ENCODE measurements around the gene TMEM107.
A peak's percentile ranks its signal among the peaks of the same experiment; 100 is the strongest.

The TMEM107 gene

DNA sequence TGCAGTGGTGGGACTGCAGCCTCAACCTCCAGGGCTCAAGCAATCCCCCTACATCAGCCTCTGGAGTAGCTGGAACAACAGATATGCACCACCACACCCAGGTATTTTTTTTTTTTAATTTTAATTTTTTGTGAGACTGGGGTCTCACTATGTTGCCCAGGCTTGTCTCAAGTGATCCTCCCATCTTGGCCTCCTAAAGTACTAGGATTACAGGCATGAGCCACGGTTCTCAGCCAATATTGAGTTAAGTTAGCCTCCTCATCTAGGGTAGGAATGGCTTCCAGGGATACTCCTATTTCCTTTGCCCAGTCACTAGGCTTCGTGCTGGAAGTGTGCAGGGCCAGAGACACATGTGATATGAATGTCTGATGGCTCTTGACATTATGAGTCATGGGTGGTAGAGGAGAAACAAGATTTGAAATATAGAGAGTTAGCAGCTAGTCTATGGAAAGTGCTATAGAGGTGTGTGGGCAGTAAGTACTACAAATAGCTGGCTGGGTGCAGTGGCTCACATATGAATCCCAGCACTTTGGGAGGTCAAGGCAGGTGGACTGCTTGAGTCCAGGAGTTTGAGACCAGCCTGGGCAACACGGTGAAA, 44.2 kb downstream of the TMEM107 start:
- ChIA-PET POLR2A (no interaction called here), CTCF (interaction anchor here (0.6 to 2.0 kb wide), 7 partner anchors 9 to 695 kb away, joined by 3 to 11 read pairs (median 4); no protein-coding TSS in a partner anchor)
- Histone ChIP-seq H3K27ac (ENCODE audit: extremely low read depth, low read depth, low read length) (no peak overlapping the region), H3K4me1 (ENCODE audit: control insufficient read depth, insufficient read depth, low read length) (0 out of 2 replicates have a peak, but pooled peaks cover 3% of the 10 kb centered on the region), H3K9me3 (ENCODE audit: control insufficient read depth, insufficient read depth, low read depth, low read length) (no peaks in the 10 kb centered on the region), H3K4me3 (ENCODE audit: low read depth, low read length) (no peak overlapping the region), H3K36me3 (ENCODE audit: control insufficient read depth in 2 of 2, insufficient read depth in 1 of 2, low read length in 2 of 2) (no peaks in the 10 kb centered on the region)
- TF ChIP-seq ZEB2 (tag by site-specific recombination; IDR thresholded peaks at IDR 0.05) (no peak), PRDM1 (tag by site-specific recombination; IDR thresholded peaks at IDR 0.05) (peak; percentile 70; the same call in 1 of the 2 replicates), GLIS1 (tag by site-specific recombination; IDR thresholded peaks at IDR 0.05) (no peak), ZNF76 (tag by site-specific recombination; IDR thresholded peaks at IDR 0.05; ENCODE audit: borderline replicate concordance, low read depth) (no peak), MEIS1 (CRISPR knock-in tag; IDR thresholded peaks at IDR 0.05; ENCODE audit: borderline replicate concordance) (no peak), KLF16 (tag by site-specific recombination; IDR thresholded peaks at IDR 0.05) (no peak), ZNF394 (tag by site-specific recombination; IDR thresholded peaks at IDR 0.05; ENCODE audit: borderline replicate concordance) (peak; percentile 43; the same call in 1 of the 2 replicates), ZNF121 (tag by site-specific recombination; IDR thresholded peaks at IDR 0.05) (peak; percentile 90), ZFP37 (tag by site-specific recombination; IDR thresholded peaks at IDR 0.05) (no peak), ZNF24 (tag by site-specific recombination; IDR thresholded peaks at IDR 0.05) (no peak), ZNF660 (tag by site-specific recombination; IDR thresholded peaks at IDR 0.05) (no peak)

DNA sequence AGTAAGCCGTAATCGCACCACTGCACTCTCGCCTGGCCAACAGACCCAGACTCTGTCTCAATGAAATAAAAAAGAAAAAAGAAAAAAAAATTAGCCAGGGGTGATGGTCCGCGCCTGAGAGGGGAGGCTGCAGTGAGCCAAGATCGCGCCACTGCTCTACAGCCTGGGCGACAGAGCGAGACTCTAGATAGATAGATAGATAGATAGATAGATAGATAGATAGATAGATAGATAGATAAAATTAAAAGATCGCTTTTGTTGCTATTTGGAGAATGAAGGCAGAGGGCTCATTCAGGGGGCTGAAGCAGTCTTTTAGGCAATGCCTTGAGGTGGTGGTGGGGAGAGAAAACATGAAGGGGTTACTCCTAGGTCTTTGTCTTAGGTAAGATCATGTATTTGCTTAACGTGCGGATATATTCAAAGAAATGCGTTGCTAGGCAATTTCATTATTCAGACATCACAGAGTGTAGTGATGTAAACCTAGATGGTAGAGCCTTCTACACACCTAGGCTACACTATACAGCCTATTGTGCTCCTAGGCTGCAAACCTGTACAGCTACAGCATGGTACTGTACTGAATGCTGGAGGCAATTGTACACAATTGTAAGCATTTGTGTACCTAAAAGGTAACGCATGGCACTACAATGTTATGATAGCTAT, 47.9 kb downstream of the TMEM107 start:
- Histone ChIP-seq H3K36me3 (ENCODE audit: control insufficient read depth in 2 of 2, insufficient read depth in 1 of 2, low read length in 2 of 2) (no peaks in the 10 kb centered on the region), H3K9me3 (ENCODE audit: control insufficient read depth, insufficient read depth, low read depth, low read length) (no peaks in the 10 kb centered on the region), H3K4me1 (ENCODE audit: control insufficient read depth, insufficient read depth, low read length) (peaks cover 14% of the 10 kb centered on the region), H3K27ac (ENCODE audit: extremely low read depth, low read depth, low read length) (no peak overlapping the region), H3K4me3 (ENCODE audit: low read depth, low read length) (no peak overlapping the region)
- POLR2A ChIA-PET: interaction anchor here (0.6 kb wide), 1 partner anchor 44 kb away, joined by 4 read pairs; no protein-coding TSS in a partner anchor
- CTCF ChIA-PET: interaction anchor here (3.0 to 4.7 kb wide), 2 partner anchors 10 to 30 kb away, joined by 12 to 36 read pairs; no protein-coding TSS in a partner anchor
- no peak for TF ChIP-seq SCRT2 (tag by site-specific recombination; IDR thresholded peaks at IDR 0.05)
- no peak for TF ChIP-seq ZNF426 (tag by site-specific recombination; IDR thresholded peaks at IDR 0.05)
- TF ChIP-seq ZNF366 (tag by site-specific recombination; conservative IDR thresholded peaks at IDR 0.05): peak; percentile 70
- TF ChIP-seq, protein P1, sequence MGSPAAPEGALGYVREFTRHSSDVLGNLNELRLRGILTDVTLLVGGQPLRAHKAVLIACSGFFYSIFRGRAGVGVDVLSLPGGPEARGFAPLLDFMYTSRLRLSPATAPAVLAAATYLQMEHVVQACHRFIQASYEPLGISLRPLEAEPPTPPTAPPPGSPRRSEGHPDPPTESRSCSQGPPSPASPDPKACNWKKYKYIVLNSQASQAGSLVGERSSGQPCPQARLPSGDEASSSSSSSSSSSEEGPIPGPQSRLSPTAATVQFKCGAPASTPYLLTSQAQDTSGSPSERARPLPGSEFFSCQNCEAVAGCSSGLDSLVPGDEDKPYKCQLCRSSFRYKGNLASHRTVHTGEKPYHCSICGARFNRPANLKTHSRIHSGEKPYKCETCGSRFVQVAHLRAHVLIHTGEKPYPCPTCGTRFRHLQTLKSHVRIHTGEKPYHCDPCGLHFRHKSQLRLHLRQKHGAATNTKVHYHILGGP (tag by site-specific recombination; IDR thresholded peaks at IDR 0.05): no peak

DNA sequence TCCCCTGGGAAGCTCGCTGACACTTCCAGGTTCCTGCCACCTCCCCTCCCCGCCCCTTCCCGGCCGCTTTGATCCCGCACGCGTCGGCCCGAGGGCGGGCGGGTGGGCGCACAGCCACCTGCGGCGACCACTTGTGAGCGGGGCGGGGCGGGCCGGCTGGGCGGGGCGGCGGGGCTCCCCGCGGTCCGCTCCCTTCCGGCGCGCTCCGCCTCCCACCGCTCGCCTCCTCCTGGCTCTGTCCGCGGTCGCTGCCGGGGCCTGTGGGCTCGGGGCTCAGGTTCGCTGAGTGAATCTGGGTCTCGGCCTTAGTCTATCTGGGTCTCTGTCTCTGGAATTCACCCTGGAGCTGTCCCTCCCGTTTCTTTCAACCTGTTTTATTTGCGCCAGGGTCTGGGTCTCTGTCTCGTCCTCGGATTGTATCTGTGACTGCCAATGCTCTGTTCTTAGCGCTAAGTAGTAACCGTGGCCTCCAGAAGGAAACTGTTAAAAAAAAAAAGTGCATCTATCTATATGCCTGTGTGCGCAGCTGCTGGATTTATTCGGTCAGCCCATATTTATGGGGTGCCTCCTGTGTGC, 49.6 kb downstream of the TMEM107 start:
- H3K27ac ChIP-seq (ENCODE audit: extremely low read depth, low read depth, low read length): peak overlapping the region; percentile 78
- H3K4me3 ChIP-seq (ENCODE audit: low read depth, low read length): peak overlapping the region; percentile 55
- no peaks in the 10 kb centered on the region for H3K9me3 ChIP-seq (ENCODE audit: control insufficient read depth, insufficient read depth, low read depth, low read length)
- ChIA-PET CTCF (interaction anchor here (0.5 to 4.7 kb wide), 11 partner anchors 10 to 257 kb away, joined by 3 to 36 read pairs (median 4); no protein-coding TSS in a partner anchor), POLR2A (interaction anchor here (0.6 to 1.6 kb wide), 5 partner anchors 27 to 97 kb away, joined by 3 to 6 read pairs (median 4); no protein-coding TSS in a partner anchor)
- H3K36me3 ChIP-seq (ENCODE audit: control insufficient read depth in 2 of 2, insufficient read depth in 1 of 2, low read length in 2 of 2): no peaks in the 10 kb centered on the region
- H3K4me1 ChIP-seq (ENCODE audit: control insufficient read depth, insufficient read depth, low read length): peaks cover 14% of the 10 kb centered on the region
- TF ChIP-seq, protein P2, sequence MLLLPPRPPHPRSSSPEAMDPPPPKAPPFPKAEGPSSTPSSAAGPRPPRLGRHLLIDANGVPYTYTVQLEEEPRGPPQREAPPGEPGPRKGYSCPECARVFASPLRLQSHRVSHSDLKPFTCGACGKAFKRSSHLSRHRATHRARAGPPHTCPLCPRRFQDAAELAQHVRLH (tag by site-specific recombination; IDR thresholded peaks at IDR 0.05): no peak
- TF ChIP-seq ZBTB17 (tag by site-specific recombination; IDR thresholded peaks at IDR 0.05): peak; percentile 47; the same call in 1 of the 2 replicates
- TF ChIP-seq ZNF664 (tag by site-specific recombination; IDR thresholded peaks at IDR 0.05): no peak
- TF ChIP-seq KLF10 (tag by site-specific recombination; IDR thresholded peaks at IDR 0.05): peak; percentile 19; the same call in 1 of the 2 replicates
- TF ChIP-seq, protein P3, sequence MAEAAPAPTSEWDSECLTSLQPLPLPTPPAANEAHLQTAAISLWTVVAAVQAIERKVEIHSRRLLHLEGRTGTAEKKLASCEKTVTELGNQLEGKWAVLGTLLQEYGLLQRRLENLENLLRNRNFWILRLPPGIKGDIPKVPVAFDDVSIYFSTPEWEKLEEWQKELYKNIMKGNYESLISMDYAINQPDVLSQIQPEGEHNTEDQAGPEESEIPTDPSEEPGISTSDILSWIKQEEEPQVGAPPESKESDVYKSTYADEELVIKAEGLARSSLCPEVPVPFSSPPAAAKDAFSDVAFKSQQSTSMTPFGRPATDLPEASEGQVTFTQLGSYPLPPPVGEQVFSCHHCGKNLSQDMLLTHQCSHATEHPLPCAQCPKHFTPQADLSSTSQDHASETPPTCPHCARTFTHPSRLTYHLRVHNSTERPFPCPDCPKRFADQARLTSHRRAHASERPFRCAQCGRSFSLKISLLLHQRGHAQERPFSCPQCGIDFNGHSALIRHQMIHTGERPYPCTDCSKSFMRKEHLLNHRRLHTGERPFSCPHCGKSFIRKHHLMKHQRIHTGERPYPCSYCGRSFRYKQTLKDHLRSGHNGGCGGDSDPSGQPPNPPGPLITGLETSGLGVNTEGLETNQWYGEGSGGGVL (tag by site-specific recombination; IDR thresholded peaks at IDR 0.05): no peak
- TF ChIP-seq, protein P4, sequence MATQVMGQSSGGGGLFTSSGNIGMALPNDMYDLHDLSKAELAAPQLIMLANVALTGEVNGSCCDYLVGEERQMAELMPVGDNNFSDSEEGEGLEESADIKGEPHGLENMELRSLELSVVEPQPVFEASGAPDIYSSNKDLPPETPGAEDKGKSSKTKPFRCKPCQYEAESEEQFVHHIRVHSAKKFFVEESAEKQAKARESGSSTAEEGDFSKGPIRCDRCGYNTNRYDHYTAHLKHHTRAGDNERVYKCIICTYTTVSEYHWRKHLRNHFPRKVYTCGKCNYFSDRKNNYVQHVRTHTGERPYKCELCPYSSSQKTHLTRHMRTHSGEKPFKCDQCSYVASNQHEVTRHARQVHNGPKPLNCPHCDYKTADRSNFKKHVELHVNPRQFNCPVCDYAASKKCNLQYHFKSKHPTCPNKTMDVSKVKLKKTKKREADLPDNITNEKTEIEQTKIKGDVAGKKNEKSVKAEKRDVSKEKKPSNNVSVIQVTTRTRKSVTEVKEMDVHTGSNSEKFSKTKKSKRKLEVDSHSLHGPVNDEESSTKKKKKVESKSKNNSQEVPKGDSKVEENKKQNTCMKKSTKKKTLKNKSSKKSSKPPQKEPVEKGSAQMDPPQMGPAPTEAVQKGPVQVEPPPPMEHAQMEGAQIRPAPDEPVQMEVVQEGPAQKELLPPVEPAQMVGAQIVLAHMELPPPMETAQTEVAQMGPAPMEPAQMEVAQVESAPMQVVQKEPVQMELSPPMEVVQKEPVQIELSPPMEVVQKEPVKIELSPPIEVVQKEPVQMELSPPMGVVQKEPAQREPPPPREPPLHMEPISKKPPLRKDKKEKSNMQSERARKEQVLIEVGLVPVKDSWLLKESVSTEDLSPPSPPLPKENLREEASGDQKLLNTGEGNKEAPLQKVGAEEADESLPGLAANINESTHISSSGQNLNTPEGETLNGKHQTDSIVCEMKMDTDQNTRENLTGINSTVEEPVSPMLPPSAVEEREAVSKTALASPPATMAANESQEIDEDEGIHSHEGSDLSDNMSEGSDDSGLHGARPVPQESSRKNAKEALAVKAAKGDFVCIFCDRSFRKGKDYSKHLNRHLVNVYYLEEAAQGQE (tag by site-specific recombination; IDR thresholded peaks at IDR 0.05): peak; percentile 71
